Inflammatory macrophage (primary cell): ENCODE results near the gene PLSCR5.
A peak's percentile ranks its signal among the peaks of the same experiment; 100 is the strongest.

Experiments
- DNase-seq, 2 donors: peaks; one replicate each; pipeline ENCODE4 v3.0.0-alpha.2; 2020 to 2022

Gene PLSCR5

GRCh38 chr3:146585156-146585555 lies 20.0 kb downstream of the PLSCR5 start:
- no peak for DNase-seq

GRCh38 chr3:146581951-146582467 lies 23.1 kb downstream of the PLSCR5 start:
- peak; percentile 56 to 74 for DNase-seq

GRCh38 chr3:146581080-146581601 lies 24.0 kb downstream of the PLSCR5 start:
- no peak for DNase-seq

- DNase-seq: peak; percentile 63 to 78
Observed at GRCh38 chr3:146577662-146578061, 27.5 kb downstream of the PLSCR5 start.

- DNase-seq: no peak
Observed at GRCh38 chr3:146575636-146576035, 29.5 kb downstream of the PLSCR5 start.

- DNase-seq: no peak
Observed at GRCh38 chr3:146574173-146574572, 31.0 kb downstream of the PLSCR5 start.

- no peak for DNase-seq
Observed at GRCh38 chr3:146569314-146569713, 35.8 kb downstream of the PLSCR5 start.

- no peak for DNase-seq
Observed at GRCh38 chr3:146566138-146566537, 39.0 kb downstream of the PLSCR5 start.

GRCh38 chr3:146561879-146562278 lies 43.3 kb downstream of the PLSCR5 start:
- no peak for DNase-seq

- no peak for DNase-seq
Observed at GRCh38 chr3:146561463-146561862, 43.7 kb downstream of the PLSCR5 start.

GRCh38 chr3:146560678-146561077 lies 44.5 kb downstream of the PLSCR5 start:
- no peak for DNase-seq

- no peak for DNase-seq
Observed at GRCh38 chr3:146559388-146559787, 45.8 kb downstream of the PLSCR5 start.

- DNase-seq: peak; percentile 71 to 75
Observed at GRCh38 chr3:146558781-146559180, 46.4 kb downstream of the PLSCR5 start.

- DNase-seq: peak; percentile 38 to 59
Observed at GRCh38 chr3:146557745-146558144, 47.4 kb downstream of the PLSCR5 start.

- no peak for DNase-seq
Observed at GRCh38 chr3:146555311-146555710, 49.8 kb downstream of the PLSCR5 start.

GRCh38 chr3:146554151-146554760 lies 50.9 kb downstream of the PLSCR5 start:
- peak; percentile 8 to 39 for DNase-seq

- DNase-seq: peak; percentile 46 to 50
Observed at GRCh38 chr3:146550743-146551510, 54.2 kb downstream of the PLSCR5 start.

- DNase-seq: no peak
Observed at GRCh38 chr3:146550070-146550615, 55.0 kb downstream of the PLSCR5 start.

GRCh38 chr3:146547235-146547835 lies 57.8 kb downstream of the PLSCR5 start:
- no peak for DNase-seq

- no peak for DNase-seq
Observed at GRCh38 chr3:146546366-146546965, 58.7 kb downstream of the PLSCR5 start.

- DNase-seq: no peak
Observed at GRCh38 chr3:146544929-146545528, 60.1 kb downstream of the PLSCR5 start.
